Stimulated activated CD4-positive, alpha-beta T cell treated with anti-CD3 and anti-CD28 coated beads, Interleukin-12 subunit alpha, Interleukin-12 subunit beta, amount 100 ng/mL, for 4 hours (primary cell): ENCODE data around the gene CLDN34.

Experiments used
- DNase-seq: peaks from one replicate; pipeline ENCODE4 v3.0.0-alpha.2; 2020

Gene CLDN34

DNA sequence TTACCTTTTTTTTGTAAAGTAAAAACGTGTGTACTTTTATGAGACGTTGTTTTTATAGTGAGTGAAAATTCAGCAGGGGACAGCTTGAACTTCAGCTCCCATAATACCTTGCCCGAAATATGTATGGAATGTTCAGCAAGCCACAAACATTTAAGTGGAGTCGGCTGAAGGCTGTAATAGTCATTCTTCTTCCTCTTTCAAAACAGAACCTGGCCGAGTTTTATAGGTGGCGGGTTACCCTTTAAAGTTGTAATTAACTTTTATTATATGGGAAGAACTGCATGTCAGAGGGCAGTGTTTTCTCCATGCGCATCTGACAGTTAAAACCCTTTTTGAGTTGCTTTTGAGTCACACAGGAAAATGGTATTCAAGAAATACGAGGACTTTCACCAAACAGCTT lies 50.7 kb downstream of the CLDN34 start:
- no peak for DNase-seq
